GM23338 (cell line): ENCODE measurements around the gene FCN1.

Experiments used
- CREB1 ChIP-seq: fragments of 250-450 bp; sonication (Bioruptor Pico); IDR thresholded peaks from 2 replicates; pipeline ENCODE4 v1.5.0; 2020; ENCODE audit warnings: low read depth, mild to moderate bottlenecking, moderate library complexity
- CTCF ChIP-seq, 2 experiments: fragments of 200-600 bp in 1 of 2; sonication (generic) in 1 of 2; conservative IDR thresholded peaks; 2 replicates each; pipeline versions ENCODE4 v1.5.1 to v1.6.1; 2016 to 2017; ENCODE audit warnings: antibody characterized with exemption in 2 of 2, low read depth in 2 of 2, mild to moderate bottlenecking in 2 of 2, moderate library complexity in 1 of 2
- ETS1 ChIP-seq: IDR thresholded peaks from 2 replicates; pipeline ENCODE4 v1.6.1; 2016; ENCODE audit warnings: antibody characterized with exemption
- EZH2 ChIP-seq: fragments of 200-600 bp; sonication (generic); IDR thresholded peaks from one replicate; pipeline ENCODE4 v1.8.0; 2017; ENCODE audit warnings: antibody characterized with exemption, mild to moderate bottlenecking, low read depth; ENCODE audit not compliant: unreplicated experiment
- EZH2phosphoT487 ChIP-seq: fragments of 200-600 bp; sonication (generic); IDR thresholded peaks from one replicate; pipeline ENCODE4 v1.8.1; 2018; ENCODE audit warnings: antibody characterized with exemption; ENCODE audit not compliant: unreplicated experiment
- JUNB ChIP-seq: IDR thresholded peaks from one replicate; pipeline ENCODE4 v1.6.1; 2016; ENCODE audit warnings: antibody characterized with exemption; ENCODE audit not compliant: unreplicated experiment
- NANOG ChIP-seq: IDR thresholded peaks from 2 replicates; pipeline ENCODE4 v1.6.1; 2016; ENCODE audit warnings: antibody characterized with exemption, borderline replicate concordance
- POLR2AphosphoS5 ChIP-seq: IDR thresholded peaks from 2 replicates; pipeline ENCODE4 v1.6.1; 2016; ENCODE audit warnings: antibody characterized with exemption, low read depth
- REST ChIP-seq: IDR thresholded peaks from one replicate; pipeline ENCODE4 v1.6.1; 2018; ENCODE audit warnings: antibody characterized with exemption; ENCODE audit not compliant: unreplicated experiment
- STAT1 ChIP-seq: IDR thresholded peaks from one replicate; pipeline ENCODE4 v1.6.1; 2016; ENCODE audit warnings: antibody characterized with exemption; ENCODE audit not compliant: unreplicated experiment
- ZNF114 ChIP-seq: fragments of 250-450 bp; sonication (Bioruptor Pico); IDR thresholded peaks from 2 replicates; pipeline ENCODE4 v1.5.0; 2020; ENCODE audit warnings: mild to moderate bottlenecking, moderate library complexity
- ZNF331 ChIP-seq: fragments of 250-450 bp; sonication (Bioruptor Pico); IDR thresholded peaks from 2 replicates; pipeline ENCODE4 v1.5.0; 2020; ENCODE audit warnings: low read depth, mild to moderate bottlenecking, moderate library complexity
- ZNF462 ChIP-seq: fragments of 250-450 bp; sonication (Bioruptor Pico); IDR thresholded peaks from 2 replicates; pipeline ENCODE4 v1.5.0; 2020; ENCODE audit warnings: mild to moderate bottlenecking, moderate library complexity

- TF ChIP-seq EZH2 (no peak), CTCF (conservative IDR thresholded peaks at IDR 0.05; ENCODE audit: low read depth in 2 of 2) (no peak), CREB1 (CRISPR knock-in tag) (no peak), REST (no peak), POLR2AphosphoS5 (no peak), ETS1 (no peak), EZH2phosphoT487 (no peak), ZNF114 (CRISPR knock-in tag) (no peak), JUNB (no peak), ZNF331 (CRISPR knock-in tag) (no peak), STAT1 (no peak), NANOG (no peak), ZNF462 (no peak)
Measured at GRCh38 chr9:134884492-134884891, 33.2 kb downstream of the FCN1 start.
